H9 (cell line): ENCODE measurements around the gene RPL38. TPM values are rescaled to one million over a fixed set of nuclear protein-coding genes. Genes with fewer than 3 reads are reported as not detected.

Experiments used
- DNase-seq: peaks from one replicate; pipeline ENCODE4 v3.0.0-alpha.2; 2017
- H2AFZ ChIP-seq: one replicate; pipeline ENCODE4 v1.6.1; 2013; ENCODE audit warnings: mild to moderate bottlenecking, low read length, control low read depth, moderate library complexity
- H2AK5ac ChIP-seq: 2 replicates; pipeline ENCODE4 v1.6.1; 2013; ENCODE audit warnings: low read length, control low read depth, mixed read lengths; ENCODE audit not compliant: insufficient read length
- H2BK120ac ChIP-seq: one replicate; pipeline ENCODE4 v1.6.1; 2013; ENCODE audit warnings: low read depth, mild to moderate bottlenecking, low read length, control low read depth, inconsistent platforms; ENCODE audit not compliant: poor library complexity, severe bottlenecking
- H2BK12ac ChIP-seq: 2 replicates; pipeline ENCODE4 v1.6.1; 2013; ENCODE audit warnings: low read length, control low read depth, mixed read lengths, low read depth; ENCODE audit not compliant: insufficient read length
- H2BK15ac ChIP-seq: 2 replicates; pipeline ENCODE4 v1.6.1; 2013; ENCODE audit warnings: low read depth, low read length, control low read depth
- H2BK20ac ChIP-seq: one replicate; pipeline ENCODE4 v1.6.1; 2013; ENCODE audit warnings: low read depth, mild to moderate bottlenecking, low read length, control low read depth, inconsistent platforms; ENCODE audit not compliant: poor library complexity, severe bottlenecking
- H2BK5ac ChIP-seq: 2 replicates; pipeline ENCODE4 v1.6.1; 2013; ENCODE audit warnings: low read length, control low read depth, mixed read lengths; ENCODE audit not compliant: insufficient read length
- H3K14ac ChIP-seq: 2 replicates; pipeline ENCODE4 v1.6.1; 2013; ENCODE audit warnings: low read length, control low read depth; ENCODE audit not compliant: insufficient read depth
- H3K18ac ChIP-seq: 2 replicates; pipeline ENCODE4 v1.6.1; 2013; ENCODE audit warnings: low read depth, mild to moderate bottlenecking, mixed read lengths, low read length, control low read depth; ENCODE audit not compliant: insufficient read length
- H3K23ac ChIP-seq: 2 replicates; pipeline ENCODE4 v1.6.1; 2013; ENCODE audit warnings: low read length, control low read depth, mixed read lengths, low read depth; ENCODE audit not compliant: insufficient read length
- H3K23me2 ChIP-seq: 2 replicates; pipeline ENCODE4 v1.6.1; 2013; ENCODE audit warnings: low read depth, mild to moderate bottlenecking, mixed read lengths, low read length, control low read depth; ENCODE audit not compliant: insufficient read length, poor library complexity, severe bottlenecking
- H3K27ac ChIP-seq: 2 replicates; pipeline ENCODE4 v1.5.1; 2013; ENCODE audit warnings: low read length, control low read depth, mixed read lengths, low read depth; ENCODE audit not compliant: insufficient read length
- H3K27me3 ChIP-seq: 2 replicates; pipeline ENCODE4 v1.6.1; 2013; ENCODE audit warnings: low read length, control low read depth, inconsistent platforms; ENCODE audit not compliant: insufficient read depth
- H3K4ac ChIP-seq: 2 replicates; pipeline ENCODE4 v1.6.1; 2013; ENCODE audit warnings: low read depth, mild to moderate bottlenecking, control low read depth, inconsistent platforms, low read length, moderate library complexity
- H3K4me1 ChIP-seq: 2 replicates; pipeline ENCODE4 v1.6.1; 2013; ENCODE audit warnings: low read length, control low read depth, inconsistent platforms; ENCODE audit not compliant: insufficient read depth
- H3K4me2 ChIP-seq: 2 replicates; pipeline ENCODE4 v1.6.1; 2013; ENCODE audit warnings: low read length, control low read depth, mixed read lengths; ENCODE audit not compliant: insufficient read length, insufficient read depth
- H3K56ac ChIP-seq: 2 replicates; pipeline ENCODE4 v1.6.1; 2013; ENCODE audit warnings: low read depth, mild to moderate bottlenecking, mixed read lengths, low read length, control low read depth; ENCODE audit not compliant: insufficient read length
- H3K79me1 ChIP-seq: 2 replicates; pipeline ENCODE4 v1.6.1; 2013; ENCODE audit warnings: low read depth, mild to moderate bottlenecking, moderate library complexity, low read length, control low read depth, inconsistent platforms; ENCODE audit not compliant: insufficient read depth, poor library complexity, severe bottlenecking
- H3K79me2 ChIP-seq: 2 replicates; pipeline ENCODE4 v1.6.1; 2013; ENCODE audit warnings: low read length, control low read depth, inconsistent platforms; ENCODE audit not compliant: insufficient read depth
- H3K9ac ChIP-seq: 2 replicates; pipeline ENCODE4 v1.6.1; 2013; ENCODE audit warnings: low read length, control low read depth, mixed read lengths; ENCODE audit not compliant: insufficient read length; ENCODE audit errors: extremely low read depth
- H3K9me3 ChIP-seq: one replicate; pipeline ENCODE4 v1.6.1; 2013; ENCODE audit warnings: low read depth, low read length, inconsistent platforms; ENCODE audit not compliant: control insufficient read depth
- H3T11ph ChIP-seq: one replicate; pipeline ENCODE4 v1.6.1; 2013; ENCODE audit warnings: mild to moderate bottlenecking, low read length, control low read depth, inconsistent platforms
- H4K20me1 ChIP-seq: one replicate; pipeline ENCODE4 v1.6.1; 2013; ENCODE audit not compliant: control insufficient read depth, insufficient read length, insufficient read depth
- H4K5ac ChIP-seq: 2 replicates; pipeline ENCODE4 v1.6.1; 2013; ENCODE audit warnings: low read depth, mild to moderate bottlenecking, mixed read lengths, low read length, control low read depth; ENCODE audit not compliant: insufficient read length
- H4K8ac ChIP-seq: replicated peaks from 2 replicates; pipeline ENCODE4 v1.6.1; 2013; ENCODE audit warnings: low read length, control low read depth, mixed read lengths, low read depth; ENCODE audit not compliant: insufficient read length
- H4K91ac ChIP-seq: 2 replicates; pipeline ENCODE4 v1.6.1; 2013; ENCODE audit warnings: low read depth, mild to moderate bottlenecking, moderate library complexity, mixed read lengths, low read length, control low read depth; ENCODE audit not compliant: insufficient read length
- H3K27ac Mint-ChIP-seq, 3 experiments: 2 replicates in 2 of 3; 3 replicates in 1 of 3; pipeline ENCODE4 v1.8.0; 2020 to 2021; ENCODE audit warnings: mixed read lengths in 3 of 3, mild to moderate bottlenecking in 1 of 3, moderate library complexity in 1 of 3
- H3K27me3 Mint-ChIP-seq: 2 replicates; pipeline ENCODE4 v1.8.0; 2021; ENCODE audit warnings: low read depth, mild to moderate bottlenecking, moderate library complexity, mixed read lengths
- H3K36me3 Mint-ChIP-seq, 3 experiments: 2 replicates in 2 of 3; 3 replicates in 1 of 3; pipeline ENCODE4 v1.8.0; 2020 to 2021; ENCODE audit warnings: low read depth in 3 of 3, mixed read lengths in 3 of 3; ENCODE audit not compliant: insufficient read depth in 1 of 3
- H3K4me1 Mint-ChIP-seq, 2 experiments: 2 replicates each; pipeline ENCODE4 v1.8.0; 2020; ENCODE audit warnings: mixed read lengths in 2 of 2
- H3K4me3 Mint-ChIP-seq, 2 experiments: 2 replicates in 1 of 2; 3 replicates in 1 of 2; pipeline ENCODE4 v1.8.0; 2020 to 2021; ENCODE audit warnings: mild to moderate bottlenecking in 2 of 2, mixed read lengths in 2 of 2, moderate library complexity in 1 of 2
- H3K9me3 Mint-ChIP-seq, 2 experiments: 2 replicates in 1 of 2; 3 replicates in 1 of 2; pipeline ENCODE4 v1.8.0; 2020; ENCODE audit warnings: mild to moderate bottlenecking in 2 of 2, mixed read lengths in 2 of 2, moderate library complexity in 1 of 2
- CTCF ChIP-seq: fragments of 200-600 bp; sonication (generic); conservative IDR thresholded peaks from 3 replicates; pipeline ENCODE4 v1.8.0; 2021; ENCODE audit warnings: antibody characterized with exemption, mild to moderate bottlenecking
- WGBS: extraction: QIAGEN DNeasy Blood & Tissue Kit; methylation state at CpG from one replicate; pipeline ENCODE4 v1.1.7; 2013; ENCODE audit warnings: missing lambda C conversion rate, low lambda C conversion rate, mixed read lengths; ENCODE audit not compliant: insufficient read length; ENCODE audit errors: extremely low coverage; 5-methylcytosine and 5-hydroxymethylcytosine counted together
- total RNA-seq: library from RNA; stranded (reverse); gene quantifications from 2 replicates; pipeline ENCODE4 v1.2.1, GENCODE V29; 2021

RPL38 gene
- total RNA-seq, 1 experiment from 2014 or later: 1,358 TPM

- H3K27ac Mint-ChIP-seq: no peak overlapping the region
- no peak overlapping the region for H3K27ac ChIP-seq
Observed at GRCh38 chr17:74250324-74250995, 47.0 kb downstream of the RPL38 start.

More at GRCh38 chr17:74250324-74250995, 47.0 kb downstream of the RPL38 start:
- Histone ChIP-seq H3K18ac (no peak overlapping the region), H2BK15ac (no peak overlapping the region), H3K4me1 (no peaks in the 10 kb centered on the region), H4K20me1 (no peaks in the 10 kb centered on the region), H3K14ac (peak overlapping the region; percentile 21; the same call in 1 of the 2 replicates), H3K23ac (no peak overlapping the region), H3K79me2 (no peaks in the 10 kb centered on the region), H3K4me2 (no peak overlapping the region), H2BK20ac (no peak overlapping the region), H4K8ac (no peak overlapping the region), H3K9ac (no peak overlapping the region), H3K9me3 (no peaks in the 10 kb centered on the region), H4K5ac (no peak overlapping the region), H3K4ac (no peak overlapping the region), H3K27me3 (no peaks in the 10 kb centered on the region), H2BK120ac (no peak overlapping the region), H4K91ac (no peak overlapping the region), H2BK12ac (no peak overlapping the region), H3K79me1 (no peaks in the 10 kb centered on the region), H3K56ac (no peak overlapping the region), H2BK5ac (no peak overlapping the region), H3K23me2 (peaks cover under 1% of the 10 kb centered on the region), H2AK5ac (no peak overlapping the region), H3T11ph (no peak overlapping the region), H2AFZ (no peak overlapping the region)
- no peak for TF ChIP-seq CTCF
- peaks cover 3 to 20% (median 17%) of the 10 kb centered on the region in 3 experiments; a peak in 6 of 7 replicates for H3K36me3 Mint-ChIP-seq
- no CpG with 5 or more reads among the region's 12 CpGs for WGBS
- peaks cover 16 to 30% of the 10 kb centered on the region in 2 experiments for H3K4me1 Mint-ChIP-seq
- peaks cover 18% of the 10 kb centered on the region for H3K27me3 Mint-ChIP-seq
- H3K4me3 Mint-ChIP-seq: no peak overlapping the region
- H3K9me3 Mint-ChIP-seq: peaks cover 9 to 18% of the 10 kb centered on the region in 2 experiments
- no peak for DNase-seq
